GM12878 (cell line): Measurements from ENCODE around the gene BUB3. TPM values are rescaled to one million over a fixed set of nuclear protein-coding genes. Genes with fewer than 3 reads are reported as not detected.

Source experiments
- ATAC-seq: fragments of 200-7000 bp; cut with Tn5 transposase; 3 replicates; pipeline ENCODE4 v1.9.1; 2020; ENCODE audit warnings: mild to moderate bottlenecking, moderate library complexity
- BruUV-seq: library from RNA; stranded (reverse); fragments of 400-500 nt; replicated peaks from 2 replicates; lab custom pipeline; 2021; lab: Mats Ljungman, UMichigan
- CTCF ChIA-PET: fragments of 300-600 bp; sonication (Branson Sonifier 250); formaldehyde crosslinking; extraction: SDS; loops from one replicate; lab custom pipeline; 2021; ENCODE audit warnings: inconsistent platforms; lab: Yijun Ruan, JAX
- POLR2A ChIA-PET: fragments of 350-600 bp; formaldehyde crosslinking; extraction: SDS; loops from one replicate; lab custom pipeline; 2021; ENCODE audit warnings: inconsistent platforms; lab: Charles Lee
- RAD21 ChIA-PET: fragments of 300-600 bp; sonication (Branson Sonifier 250); formaldehyde crosslinking; loops from one replicate; lab custom pipeline; 2023; ENCODE audit warnings: antibody characterized with exemption; ENCODE audit not compliant: unreplicated experiment; lab: Charles Lee
- SMC1A ChIA-PET: fragments of 300-600 bp; sonication (Branson Sonifier 250); formaldehyde crosslinking; loops from one replicate; lab custom pipeline; 2023; ENCODE audit not compliant: unreplicated experiment, uncharacterized antibody; lab: Charles Lee
- DNase-seq: peaks from one replicate; pipeline ENCODE4 v3.0.0-alpha.2; 2011; ENCODE audit warnings: low read depth, low spot score
- FAIRE-seq: peaks from 3 replicates; lab custom pipeline; 2011; peaks lifted over from hg19 to GRCh38; lab: Jason Lieb, UNC
- H2AFZ ChIP-seq: 2 replicates; pipeline ENCODE4 v1.6.0; 2011; ENCODE audit warnings: low read depth, low read length, control low read depth; ENCODE audit not compliant: control insufficient read depth
- H3K27ac ChIP-seq: 2 replicates; pipeline ENCODE4 v1.5.1; 2011; ENCODE audit warnings: control low read depth; ENCODE audit not compliant: control insufficient read depth, insufficient read depth
- H3K27me3 ChIP-seq, 2 experiments: replicated peaks in 1 of 2; 2 replicates each; pipeline versions ENCODE4 v1.6.0 to v1.6.1; 2011; ENCODE audit warnings: low read length in 1 of 2; ENCODE audit not compliant: control insufficient read depth in 2 of 2, insufficient read depth in 2 of 2
- H3K36me3 ChIP-seq, 2 experiments: 2 replicates each; pipeline ENCODE4 v1.5.1; 2011; ENCODE audit warnings: low read length in 1 of 2; ENCODE audit not compliant: control insufficient read depth in 2 of 2, insufficient read depth in 2 of 2
- H3K4me1 ChIP-seq: 2 replicates; pipeline ENCODE4 v1.6.1; 2011; ENCODE audit warnings: mild to moderate bottlenecking, low read length, moderate library complexity, mixed read lengths; ENCODE audit not compliant: control insufficient read depth, insufficient read depth
- H3K4me2 ChIP-seq: 2 replicates; pipeline ENCODE4 v1.6.0; 2011; ENCODE audit warnings: control low read depth; ENCODE audit not compliant: control insufficient read depth, insufficient read depth
- H3K4me3 ChIP-seq: fragments of 200-600 bp; sonication (generic); 2 replicates; pipeline ENCODE4 v1.5.1; 2016
- H3K79me2 ChIP-seq: 2 replicates; pipeline ENCODE4 v1.6.0; 2011; ENCODE audit warnings: low read length; ENCODE audit not compliant: control insufficient read depth, insufficient read depth
- H3K9ac ChIP-seq: 2 replicates; pipeline ENCODE4 v1.8.0; 2011; ENCODE audit warnings: low read length, control low read depth, mixed read lengths; ENCODE audit not compliant: control insufficient read depth, insufficient read depth
- H3K9me3 ChIP-seq: replicated peaks from 3 replicates; pipeline ENCODE4 v1.5.1; 2011; ENCODE audit warnings: mild to moderate bottlenecking, low read length; ENCODE audit not compliant: control insufficient read depth, insufficient read depth
- H4K20me1 ChIP-seq: 2 replicates; pipeline ENCODE4 v1.6.0; 2011; ENCODE audit not compliant: control insufficient read depth, insufficient read depth
- ASH2L ChIP-seq: fragments of 300-600, 200-600 bp; sonication (generic); IDR thresholded peaks from 2 replicates; pipeline ENCODE4 v1.6.1; 2017; ENCODE audit warnings: low read depth, mild to moderate bottlenecking, borderline replicate concordance
- BMI1 ChIP-seq: fragments of 450-650 bp; IDR thresholded peaks from 2 replicates; pipeline ENCODE4 v1.6.1; 2016; ENCODE audit warnings: mild to moderate bottlenecking, moderate library complexity, borderline replicate concordance
- BRCA1 ChIP-seq: IDR thresholded peaks from 2 replicates; pipeline ENCODE4 v1.6.1; 2011; ENCODE audit warnings: low read depth, low read length, improper control_type of control experiment
- EGR1 ChIP-seq, 2 experiments: IDR thresholded peaks; 1 replicate in 1 of 2; 2 replicates in 1 of 2; pipeline ENCODE4 v1.6.1; 2011 to 2012; ENCODE audit warnings: low read depth in 2 of 2, low read length in 2 of 2, borderline replicate concordance in 1 of 2, mild to moderate bottlenecking in 1 of 2, moderate library complexity in 1 of 2
- HDGF ChIP-seq: fragments of 450-650 bp; IDR thresholded peaks from 2 replicates; pipeline ENCODE4 v1.6.1; 2016; ENCODE audit warnings: antibody characterized with exemption
- NR2C1 ChIP-seq: fragments of 450-650 bp; IDR thresholded peaks from 2 replicates; pipeline ENCODE4 v1.6.1; 2017; ENCODE audit warnings: antibody characterized with exemption, mild to moderate bottlenecking, moderate library complexity
- NR2C2 ChIP-seq: IDR thresholded peaks from 2 replicates; pipeline ENCODE4 v1.6.1; 2011; ENCODE audit warnings: borderline replicate concordance, low read depth; ENCODE audit not compliant: control insufficient read depth, insufficient read length
- NR2F1 ChIP-seq: fragments of 450-650 bp; conservative IDR thresholded peaks from 2 replicates; pipeline ENCODE4 v1.6.1; 2017; ENCODE audit warnings: mild to moderate bottlenecking
- PML ChIP-seq: IDR thresholded peaks from 2 replicates; pipeline ENCODE4 v1.6.1; 2012; ENCODE audit warnings: low read length, inconsistent platforms
- USF1 ChIP-seq: IDR thresholded peaks from 2 replicates; pipeline ENCODE4 v1.6.1; 2011; ENCODE audit warnings: borderline replicate concordance, low read depth, mild to moderate bottlenecking, moderate library complexity, mixed read lengths, low read length; ENCODE audit not compliant: insufficient read depth; ENCODE audit errors: extremely low read length
- WGBS: methylation state at CpG from one replicate; pipeline ENCODE4 v1.1.6; 2016; ENCODE audit warnings: low lambda C conversion rate; ENCODE audit not compliant: insufficient replicate concordance, insufficient coverage; ENCODE audit errors: missing lambda C conversion rate; 5-methylcytosine and 5-hydroxymethylcytosine counted together
- in situ Hi-C: fragments of 300-500 bp; cut with MboI; formaldehyde crosslinking; loops from 9 replicates; pipeline ENCODE4 v1.14.3; 2018; ENCODE audit warnings: mixed read lengths
- intact Hi-C: fragments of 100-400 bp; cut with micrococcal nuclease; formaldehyde crosslinking; loops from one replicate; pipeline ENCODE4 v1.14.2; 2022; ENCODE audit not compliant: unreplicated experiment
- polyA plus RNA-seq, 11 experiments: library from polyadenylated mRNA; depleted of rRNA in 4 of 11; unstranded in 6 of 11; stranded (reverse) in 5 of 11; fragments of >200 nt; fragmentation: Nextera tagmentation in 4 of 11; fragmentation: Illumina TruSeq in 1 of 11; extraction: Ambion mirVana in 4 of 11; extraction: Trizol in 1 of 11; gene quantifications; 1 replicate in 1 of 11; 2 replicates in 10 of 11; pipeline versions ENCODE4 v1.2.1 to v1.2.3, GENCODE V29; 2011 to 2016; ENCODE audit warnings: inconsistent platforms in 2 of 11, missing spikeins in 2 of 11, low read depth in 1 of 11
- total RNA-seq, 4 experiments: library from RNA; depleted of rRNA in 3 of 4; stranded (reverse); fragments of >200 nt in 3 of 4; fragmentation: Illumina TruSeq in 1 of 4; extraction: Trizol in 1 of 4; gene quantifications; 2 replicates each; pipeline versions ENCODE4 v1.2.1 to v1.2.3, GENCODE V29; 2013 to 2021
- TF ChIP-seq, protein P1 (sequence below): fragments of 450-650 bp; IDR thresholded peaks from 2 replicates; pipeline ENCODE4 v1.6.1; 2016; ENCODE audit warnings: mild to moderate bottlenecking

The BUB3 gene
- total and polyA plus RNA-seq, 10 of the 15 experiments (the other 5 are each of a cell fraction or from before 2014, with no cell fraction given), result 260 to 1,126 (median 441) TPM

DNA sequence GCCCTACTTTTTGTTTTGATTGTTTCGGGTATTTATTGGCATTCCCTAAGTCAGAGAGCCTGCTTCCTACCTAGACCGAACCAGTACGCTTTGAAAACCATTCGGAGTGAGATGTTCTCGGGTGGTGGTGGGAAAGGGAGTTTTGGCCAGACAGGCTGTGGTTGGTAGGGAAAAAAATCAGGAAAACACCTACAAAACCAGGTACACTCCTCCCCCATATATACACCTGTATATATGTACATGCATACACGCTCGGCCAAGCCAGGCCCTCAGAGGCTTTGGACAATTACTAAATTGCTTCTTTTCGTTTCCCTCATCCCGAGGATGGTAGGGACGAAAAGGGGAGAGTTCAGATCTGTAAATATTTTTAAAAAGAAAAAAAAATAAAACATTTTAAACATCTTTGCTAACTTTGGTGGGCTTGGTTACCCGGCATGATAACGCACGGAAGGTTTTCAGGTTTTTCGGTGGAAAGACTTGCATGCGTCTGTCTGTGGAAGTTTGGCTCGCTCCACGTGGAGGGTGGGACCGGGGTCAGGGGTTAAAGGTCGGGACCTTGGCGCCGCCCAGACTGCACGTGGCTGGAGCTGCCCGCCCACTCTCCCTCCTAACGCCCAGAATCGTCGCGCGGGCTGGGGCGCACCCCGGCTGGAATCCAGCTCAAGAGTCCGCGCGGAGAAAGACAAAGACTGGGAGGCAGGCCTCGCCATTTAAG lies 3.8 kb upstream of the BUB3 start:
- FAIRE-seq (no peak), DNase-seq (no peak), ATAC-seq (no peak)
- Histone ChIP-seq H4K20me1 (no peaks in the 10 kb centered on the region), H3K4me1 (peaks cover 16% of the 10 kb centered on the region), H3K4me2 (peak overlapping the region; percentile 94), H3K4me3 (peak overlapping the region; percentile 70; the same call in 1 of the 2 replicates), H3K9me3 (peaks cover 1% of the 10 kb centered on the region; the same call in 1 of the 3 replicates), H3K9ac (peak overlapping the region; percentile 76), H3K79me2 (peaks cover 40% of the 10 kb centered on the region), H2AFZ (peak overlapping the region; percentile 69), H3K36me3 (no peaks in the 10 kb centered on the region), H3K27me3 (peaks cover 16 to 19% of the 10 kb centered on the region in 2 experiments), H3K27ac (peak overlapping the region; percentile 77)
- POLR2A ChIA-PET, result no interaction called here
- no TSS peak for BruUV-seq
- SMC1A ChIA-PET, result no interaction called here
- CTCF ChIA-PET, result interaction anchor here (0.7 to 1.0 kb wide), 2 partner anchors 12 to 264 kb away, joined by 3 read pairs; no protein-coding TSS in a partner anchor
- intact Hi-C loops (loop anchor here (5.0 kb wide), 2 partner anchors 242 to 402 kb away; no protein-coding TSS in a partner anchor), in situ Hi-C loops (loop anchor here (5.0 kb wide), 1 partner anchor 242 kb away; no protein-coding TSS in a partner anchor)
- TF ChIP-seq EGR1 (IDR thresholded peaks at IDR 0.05; ENCODE audit: borderline replicate concordance in 1 of 2, low read depth in 2 of 2, low read length in 2 of 2) (peak in 1 of 2 experiments; percentile 49; a peak in 1 of 3 replicates), USF1 (peak; percentile 32), PML (no peak), NR2C1 (peak; percentile 80), BMI1 (no peak), NR2F1 (0 out of 2 replicates have a peak, but pooled peaks have one; percentile 23), HDGF (no peak), ASH2L (no peak), BRCA1 (no peak), NR2C2 (peak; percentile 52)
- TF ChIP-seq, protein P1, sequence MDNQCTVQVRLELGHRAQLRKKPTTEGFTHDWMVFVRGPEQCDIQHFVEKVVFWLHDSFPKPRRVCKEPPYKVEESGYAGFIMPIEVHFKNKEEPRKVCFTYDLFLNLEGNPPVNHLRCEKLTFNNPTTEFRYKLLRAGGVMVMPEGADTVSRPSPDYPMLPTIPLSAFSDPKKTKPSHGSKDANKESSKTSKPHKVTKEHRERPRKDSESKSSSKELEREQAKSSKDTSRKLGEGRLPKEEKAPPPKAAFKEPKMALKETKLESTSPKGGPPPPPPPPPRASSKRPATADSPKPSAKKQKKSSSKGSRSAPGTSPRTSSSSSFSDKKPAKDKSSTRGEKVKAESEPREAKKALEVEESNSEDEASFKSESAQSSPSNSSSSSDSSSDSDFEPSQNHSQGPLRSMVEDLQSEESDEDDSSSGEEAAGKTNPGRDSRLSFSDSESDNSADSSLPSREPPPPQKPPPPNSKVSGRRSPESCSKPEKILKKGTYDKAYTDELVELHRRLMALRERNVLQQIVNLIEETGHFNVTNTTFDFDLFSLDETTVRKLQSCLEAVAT, result no peak
- WGBS, result 12% methylated on average over 32 of the region's 34 CpGs
- RAD21 ChIA-PET, result interaction anchor here (0.8 kb wide), 1 partner anchor 408 kb away, joined by 4 read pairs; no protein-coding TSS in a partner anchor
